A673 (cell line): ENCODE data around the gene SLF2. TPM values are rescaled to one million over a fixed set of nuclear protein-coding genes. Genes with fewer than 3 reads are reported as not detected.
A peak's percentile ranks its signal among the peaks of the same experiment; 100 is the strongest.

Experiments
- BruUV-seq: library from RNA; stranded (reverse); fragments of 400-500 nt; replicated peaks from 2 replicates; lab custom pipeline; 2021; lab: Mats Ljungman, UMichigan
- CTCF ChIA-PET: fragments of 300-600 bp; sonication (Branson Sonifier 250); formaldehyde crosslinking; loops from one replicate; lab custom pipeline; 2022; ENCODE audit warnings: antibody characterized with exemption; lab: Charles Lee
- POLR2A ChIA-PET: fragments of 300-600 bp; sonication (Branson Sonifier 250); formaldehyde crosslinking; loops from one replicate; lab custom pipeline; 2022; ENCODE audit warnings: antibody characterized with exemption; ENCODE audit not compliant: low non-redundant PET; lab: Charles Lee
- DNase-seq: peaks from one replicate; pipeline ENCODE4 v3.0.0-alpha.2; 2015; ENCODE audit warnings: low spot score
- H3K27ac ChIP-seq: fragments of 200-600 bp; sonication (generic); 2 replicates; pipeline ENCODE4 v1.5.1; 2016; ENCODE audit warnings: mixed run types, low read depth, mild to moderate bottlenecking, mixed read lengths, antibody characterized with exemption, low read length; ENCODE audit not compliant: poor library complexity, severe bottlenecking
- H3K27me3 ChIP-seq: fragments of 200-600 bp; sonication (generic); replicated peaks from 2 replicates; pipeline ENCODE4 v1.6.1; 2017; ENCODE audit warnings: mixed run types, low read depth, mild to moderate bottlenecking, mixed read lengths, antibody characterized with exemption, low read length; ENCODE audit not compliant: insufficient read depth, poor library complexity
- H3K36me3 ChIP-seq: fragments of 200-600 bp; sonication (generic); 2 replicates; pipeline ENCODE4 v1.6.1; 2016; ENCODE audit warnings: mixed run types, mild to moderate bottlenecking, mixed read lengths, antibody characterized with exemption, low read length; ENCODE audit not compliant: insufficient read depth, poor library complexity, severe bottlenecking
- H3K4me1 ChIP-seq: fragments of 200-600 bp; sonication (generic); 2 replicates; pipeline ENCODE4 v1.6.1; 2017; ENCODE audit warnings: mixed run types, mild to moderate bottlenecking, mixed read lengths, antibody characterized with exemption, low read length; ENCODE audit not compliant: insufficient read depth, poor library complexity, severe bottlenecking
- H3K4me3 ChIP-seq: fragments of 200-600 bp; sonication (generic); 2 replicates; pipeline ENCODE4 v1.5.1; 2016; ENCODE audit warnings: low read depth, mixed run types, mild to moderate bottlenecking, mixed read lengths, low read length; ENCODE audit not compliant: poor library complexity, severe bottlenecking
- H3K9me3 ChIP-seq: fragments of 200-600 bp; sonication (generic); 2 replicates; pipeline ENCODE4 v1.6.1; 2016; ENCODE audit warnings: mixed run types, low read depth, mild to moderate bottlenecking, mixed read lengths, antibody characterized with exemption, low read length; ENCODE audit not compliant: poor library complexity, severe bottlenecking
- EZH2 ChIP-seq: fragments of 200-600 bp; sonication (generic); IDR thresholded peaks from 2 replicates; pipeline ENCODE4 v1.6.1; 2017; ENCODE audit warnings: borderline replicate concordance, low read depth, mild to moderate bottlenecking, mixed read lengths, antibody characterized with exemption, low read length; ENCODE audit not compliant: poor library complexity, severe bottlenecking
- intact Hi-C: fragments of 100-400 bp; cut with micrococcal nuclease; formaldehyde crosslinking; loops from one replicate; pipeline ENCODE4 v1.10.0; 2022; ENCODE audit not compliant: unreplicated experiment
- total RNA-seq: library from RNA; stranded (reverse); gene quantifications from 2 replicates; pipeline ENCODE4 v1.2.3, GENCODE V29; 2021
- TF ChIP-seq, protein P1 (sequence below): fragments of 300-800, 200-600 bp; sonication (generic); conservative IDR thresholded peaks from 2 replicates; pipeline ENCODE4 v1.5.1; 2017; ENCODE audit warnings: low read depth, mild to moderate bottlenecking, antibody characterized with exemption, low read length, moderate library complexity, mixed read lengths

Gene SLF2
- total RNA-seq, 1 experiment from 2014 or later: 39.4 TPM

DNA sequence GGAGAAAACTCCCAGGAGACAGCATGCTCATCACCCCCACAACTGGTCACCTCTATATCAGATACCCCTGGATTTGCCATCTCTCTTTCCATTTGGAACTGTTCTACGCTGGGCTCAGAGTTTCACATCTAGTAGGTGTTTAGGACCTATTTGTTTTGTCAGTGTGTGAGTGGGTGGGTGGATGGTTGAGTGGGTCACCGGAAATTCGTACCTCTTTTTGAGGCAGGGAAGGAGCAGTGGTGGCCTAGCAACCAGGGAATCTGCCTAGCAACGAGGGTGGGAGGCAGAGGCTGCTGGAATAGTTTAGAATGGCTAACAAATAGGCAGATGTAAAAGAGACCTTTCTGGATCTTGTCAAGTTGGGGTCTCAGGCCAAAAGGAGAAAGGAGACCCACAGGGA is 23.2 kb upstream of the SLF2 start:
- intact Hi-C loops: no loop called here
- CTCF ChIA-PET: interaction anchor here (1.2 kb wide), 2 partner anchors 11 to 15 kb away, joined by 3 to 4 read pairs; no protein-coding TSS in a partner anchor
- no peak overlapping the region for H3K27ac ChIP-seq

DNA sequence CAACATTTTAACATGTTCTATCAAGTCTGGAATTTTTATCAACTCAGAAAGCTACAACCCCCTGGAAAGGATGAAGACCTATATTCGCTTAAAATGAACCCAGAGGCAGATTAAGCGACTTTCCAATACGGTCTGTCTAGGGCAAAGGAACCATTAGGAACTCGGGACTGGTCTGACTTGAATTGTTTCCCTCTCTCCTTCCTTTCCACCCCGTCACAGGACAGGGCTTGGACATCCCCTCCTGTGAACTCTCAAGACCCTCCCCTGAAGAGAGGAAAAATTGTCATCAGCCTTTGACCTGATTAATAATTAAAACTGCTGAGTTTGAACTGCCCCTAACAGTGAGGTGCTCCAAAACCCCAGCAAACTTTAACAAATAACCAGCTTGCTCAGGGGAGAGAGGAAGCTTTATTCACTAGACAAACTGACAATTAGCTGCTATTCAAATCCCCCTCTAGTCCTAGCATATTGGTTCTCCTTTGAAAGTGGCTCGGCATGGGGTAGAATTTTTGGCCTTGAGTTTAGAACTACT is 22.6 kb upstream of the SLF2 start:
- intact Hi-C loops: no loop called here
- ChIA-PET CTCF (interaction anchor here (0.6 to 1.0 kb wide), 2 partner anchors 327 to 1287 kb away, joined by 3 read pairs; no protein-coding TSS in a partner anchor), POLR2A (no interaction called here)
- BruUV-seq: no TSS peak
- no peaks in the 10 kb centered on the region for H3K9me3 ChIP-seq
- peaks cover 35% of the 10 kb centered on the region for H3K4me1 ChIP-seq
- no peak for TF ChIP-seq EZH2
- TF ChIP-seq, protein P1, sequence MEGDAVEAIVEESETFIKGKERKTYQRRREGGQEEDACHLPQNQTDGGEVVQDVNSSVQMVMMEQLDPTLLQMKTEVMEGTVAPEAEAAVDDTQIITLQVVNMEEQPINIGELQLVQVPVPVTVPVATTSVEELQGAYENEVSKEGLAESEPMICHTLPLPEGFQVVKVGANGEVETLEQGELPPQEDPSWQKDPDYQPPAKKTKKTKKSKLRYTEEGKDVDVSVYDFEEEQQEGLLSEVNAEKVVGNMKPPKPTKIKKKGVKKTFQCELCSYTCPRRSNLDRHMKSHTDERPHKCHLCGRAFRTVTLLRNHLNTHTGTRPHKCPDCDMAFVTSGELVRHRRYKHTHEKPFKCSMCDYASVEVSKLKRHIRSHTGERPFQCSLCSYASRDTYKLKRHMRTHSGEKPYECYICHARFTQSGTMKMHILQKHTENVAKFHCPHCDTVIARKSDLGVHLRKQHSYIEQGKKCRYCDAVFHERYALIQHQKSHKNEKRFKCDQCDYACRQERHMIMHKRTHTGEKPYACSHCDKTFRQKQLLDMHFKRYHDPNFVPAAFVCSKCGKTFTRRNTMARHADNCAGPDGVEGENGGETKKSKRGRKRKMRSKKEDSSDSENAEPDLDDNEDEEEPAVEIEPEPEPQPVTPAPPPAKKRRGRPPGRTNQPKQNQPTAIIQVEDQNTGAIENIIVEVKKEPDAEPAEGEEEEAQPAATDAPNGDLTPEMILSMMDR: no peak
- peak overlapping the region; percentile 70 for H3K27ac ChIP-seq
- no peak for DNase-seq
- H3K27me3 ChIP-seq: no peaks in the 10 kb centered on the region
- no peaks in the 10 kb centered on the region for H3K36me3 ChIP-seq
- no peak overlapping the region for H3K4me3 ChIP-seq

More for the DNA sequence above, 23.2 kb upstream of the SLF2 start:
- Histone ChIP-seq H3K4me3 (no peak overlapping the region), H3K4me1 (peaks cover 35% of the 10 kb centered on the region), H3K36me3 (no peaks in the 10 kb centered on the region), H3K9me3 (no peaks in the 10 kb centered on the region), H3K27me3 (no peaks in the 10 kb centered on the region)
- no peak for TF ChIP-seq EZH2
- TF ChIP-seq, protein P1: no peak
- BruUV-seq: no TSS peak
- POLR2A ChIA-PET: no interaction called here
- DNase-seq: no peak

DNA sequence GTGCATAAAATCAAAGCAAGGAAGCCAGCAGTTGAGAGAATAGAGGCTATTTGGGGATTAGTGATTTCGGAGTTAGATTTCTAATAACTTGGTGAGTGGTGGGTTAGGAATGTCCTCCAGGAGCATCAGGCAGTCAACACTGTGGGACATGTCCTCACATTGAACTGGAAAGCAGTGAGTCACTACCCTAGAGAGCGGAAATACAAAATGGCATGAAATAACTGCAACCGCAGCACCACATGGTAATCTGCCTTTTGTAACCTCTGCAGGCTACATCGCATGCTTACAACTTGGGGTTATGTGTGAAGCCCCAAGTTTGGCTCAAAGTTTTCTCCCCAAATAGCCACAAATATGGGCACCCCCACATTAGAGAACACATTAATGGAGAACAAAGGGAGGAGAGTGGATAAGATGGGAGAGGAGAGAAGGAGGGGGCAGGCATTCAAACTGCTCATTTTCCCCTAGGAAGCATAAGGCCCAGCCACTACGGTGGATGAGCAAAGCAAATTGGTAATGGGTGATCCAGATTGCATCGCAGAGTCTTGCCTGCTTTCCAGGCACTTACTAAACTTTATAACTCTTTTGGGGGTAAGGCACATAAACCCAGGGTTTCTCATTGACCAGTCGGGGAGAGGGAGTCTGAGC is 22.0 kb upstream of the SLF2 start:
- ChIA-PET CTCF (interaction anchor here (0.6 to 1.0 kb wide), 2 partner anchors 328 to 1286 kb away, joined by 3 read pairs; no protein-coding TSS in a partner anchor), POLR2A (no interaction called here)
- Histone ChIP-seq H3K27ac (peak overlapping the region; percentile 70), H3K27me3 (no peaks in the 10 kb centered on the region), H3K36me3 (no peaks in the 10 kb centered on the region), H3K9me3 (no peaks in the 10 kb centered on the region), H3K4me3 (no peak overlapping the region), H3K4me1 (peaks cover 35% of the 10 kb centered on the region)
- peak; percentile 97 for DNase-seq
- intact Hi-C loops: loop anchor here (1.0 kb wide), 1 partner anchor 22 kb away; the partner anchor contains the start of gene SLF2
- TF ChIP-seq EZH2: no peak
- TF ChIP-seq, protein P1: no peak
- BruUV-seq: no TSS peak
